ENCODE data around the gene SLC12A2.

Gene SLC12A2

GRCh38 chr5:128083033-128083810 lies at the start of gene SLC12A2:
SLC12A2 (plus strand) TSS chr5:128083766; CDS start chr5:128083955, 189 bp downstream.
- in situ Hi-C loops (cut with MboI; ENCODE audit: low sequenced_read_pairs): no loop called here

GRCh38 chr5:128035689-128036088 lies 47.9 kb upstream of the SLC12A2 start:
- in situ Hi-C loops (cut with MboI; ENCODE audit: low sequenced_read_pairs): no loop called here

- in situ Hi-C loops (cut with MboI; ENCODE audit: low sequenced_read_pairs): no loop called here
These were observed 46.6 kb upstream of the SLC12A2 start for GRCh38 chr5:128036950-128037349.

- in situ Hi-C loops (cut with MboI; ENCODE audit: low sequenced_read_pairs): no loop called here
These were observed 44.9 kb upstream of the SLC12A2 start for GRCh38 chr5:128038643-128039042.

- in situ Hi-C loops (cut with MboI; ENCODE audit: low sequenced_read_pairs): no loop called here
These were observed 42.6 kb upstream of the SLC12A2 start for GRCh38 chr5:128040927-128041326.

- in situ Hi-C loops (cut with MboI; ENCODE audit: low sequenced_read_pairs): no loop called here
These were observed 30.8 kb upstream of the SLC12A2 start for GRCh38 chr5:128052780-128053179.

- in situ Hi-C loops (cut with MboI; ENCODE audit: low sequenced_read_pairs): no loop called here
These were observed 30.1 kb upstream of the SLC12A2 start for GRCh38 chr5:128053291-128053954.

- in situ Hi-C loops (cut with MboI; ENCODE audit: low sequenced_read_pairs): no loop called here
These were observed 22.8 kb upstream of the SLC12A2 start for GRCh38 chr5:128060644-128061385.

- in situ Hi-C loops (cut with MboI; ENCODE audit: low sequenced_read_pairs): no loop called here
These were observed 21.3 kb upstream of the SLC12A2 start for GRCh38 chr5:128062172-128062746.

GRCh38 chr5:128074171-128074570 lies 9.4 kb upstream of the SLC12A2 start:
- in situ Hi-C loops (cut with MboI; ENCODE audit: low sequenced_read_pairs): no loop called here

- in situ Hi-C loops (cut with MboI; ENCODE audit: low sequenced_read_pairs): no loop called here
These were observed 8.6 kb upstream of the SLC12A2 start for GRCh38 chr5:128074953-128075352.

GRCh38 chr5:128077526-128077925 lies 6.0 kb upstream of the SLC12A2 start:
- in situ Hi-C loops (cut with MboI; ENCODE audit: low sequenced_read_pairs): no loop called here

GRCh38 chr5:128081111-128081851 lies 2.3 kb upstream of the SLC12A2 start:
- in situ Hi-C loops (cut with MboI; ENCODE audit: low sequenced_read_pairs): no loop called here

GRCh38 chr5:128082551-128083032 lies 974 bp upstream of the SLC12A2 start:
- in situ Hi-C loops (cut with MboI; ENCODE audit: low sequenced_read_pairs): no loop called here

- in situ Hi-C loops (cut with MboI; ENCODE audit: low sequenced_read_pairs): no loop called here
These were observed 253 bp downstream of the SLC12A2 start for GRCh38 chr5:128083811-128084227.

GRCh38 chr5:128084228-128085167 lies 932 bp downstream of the SLC12A2 start:
- in situ Hi-C loops (cut with MboI; ENCODE audit: low sequenced_read_pairs): no loop called here

- in situ Hi-C loops (cut with MboI; ENCODE audit: low sequenced_read_pairs): no loop called here
These were observed 1.8 kb downstream of the SLC12A2 start for GRCh38 chr5:128085413-128085812.

GRCh38 chr5:128091579-128091978 lies 8.0 kb downstream of the SLC12A2 start:
- in situ Hi-C loops (cut with MboI; ENCODE audit: low sequenced_read_pairs): no loop called here

GRCh38 chr5:128092144-128092543 lies 8.6 kb downstream of the SLC12A2 start:
- in situ Hi-C loops (cut with MboI; ENCODE audit: low sequenced_read_pairs): no loop called here
